GM21515 (cell line): ENCODE results near the gene SEL1L2.

Source experiments
- ATAC-seq: cut with Tn5 transposase; IDR thresholded peaks from one replicate; pipeline ENCODE4 v1.9.1; 2021; ENCODE audit not compliant: unreplicated experiment

Gene SEL1L2

DNA sequence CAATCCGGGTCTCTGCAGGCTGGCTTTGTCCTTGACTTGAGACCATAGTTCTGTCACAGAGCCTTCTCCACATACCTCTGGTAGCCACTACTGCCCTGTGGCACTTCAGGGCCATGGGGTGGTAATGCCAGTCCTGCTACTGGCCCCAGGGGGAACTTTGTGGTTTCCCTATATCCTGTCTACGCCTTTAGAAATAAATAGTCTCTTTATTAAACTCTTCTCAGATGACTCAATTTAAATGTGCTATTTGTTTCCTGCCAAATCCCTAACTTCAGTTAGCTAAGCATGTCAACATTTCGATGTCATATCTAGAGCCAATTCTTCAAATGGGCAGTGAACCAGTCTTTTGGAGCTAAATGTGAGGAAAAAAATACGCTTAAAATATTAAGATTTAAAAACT is 60.1 kb downstream of the SEL1L2 start:
- no peak for ATAC-seq

DNA sequence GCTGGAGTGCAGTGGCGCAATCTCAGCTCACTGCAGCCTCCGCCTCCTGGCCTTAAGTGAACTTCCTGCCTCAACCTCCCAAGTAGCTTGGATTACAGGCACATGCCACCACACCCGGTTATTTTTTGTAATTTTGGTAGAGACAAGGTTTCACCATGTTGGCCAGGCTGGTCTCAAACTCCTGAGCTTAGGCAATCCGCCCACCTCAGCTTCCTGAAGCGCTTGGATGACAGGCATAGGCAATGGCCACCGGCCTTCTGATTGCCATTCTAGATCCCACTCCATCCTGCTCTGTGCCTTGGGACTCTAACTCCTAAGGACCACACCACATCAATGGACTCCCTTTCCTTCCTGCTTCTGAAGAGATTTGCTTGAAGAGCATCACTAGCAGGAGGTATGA is 60.6 kb downstream of the SEL1L2 start:
- no peak for ATAC-seq

DNA sequence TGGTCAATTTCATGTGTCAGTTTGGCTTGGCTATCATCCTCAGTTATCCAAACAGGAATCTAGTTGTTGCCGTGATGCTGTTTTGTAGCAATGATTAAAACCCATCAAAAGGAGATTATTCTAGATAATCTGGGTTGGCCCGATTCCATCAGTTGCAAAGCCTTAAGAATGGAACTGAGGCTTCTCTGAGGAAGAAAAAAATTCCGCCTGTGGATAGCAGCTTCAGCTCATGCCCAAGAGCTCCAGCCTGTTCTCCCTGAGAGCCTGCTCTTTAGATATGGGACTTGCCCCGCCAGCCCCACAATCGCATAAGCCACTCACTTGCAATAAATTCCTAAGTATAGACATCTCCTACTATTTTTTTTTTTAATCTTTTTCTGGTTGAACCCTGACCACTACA is 61.5 kb downstream of the SEL1L2 start:
- no peak for ATAC-seq

DNA sequence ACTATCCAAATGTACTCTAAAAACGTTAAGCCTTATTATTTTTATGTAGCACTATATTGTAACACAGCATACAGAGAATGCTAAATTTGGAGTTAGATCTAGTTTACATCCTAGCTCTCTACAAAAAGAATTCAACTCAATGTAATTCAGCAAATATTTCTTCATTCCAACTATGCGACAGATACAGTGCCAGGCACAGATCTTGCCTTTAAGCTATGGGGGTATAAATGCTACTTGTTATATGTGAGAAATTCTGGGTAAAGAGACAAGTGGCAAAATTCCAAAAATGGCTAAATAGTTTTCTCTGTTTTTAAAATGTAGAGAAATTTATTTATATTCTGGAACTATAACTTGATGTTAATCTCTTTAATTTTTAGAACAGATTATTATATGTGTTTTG is 63.2 kb downstream of the SEL1L2 start:
- ATAC-seq, result no peak

DNA sequence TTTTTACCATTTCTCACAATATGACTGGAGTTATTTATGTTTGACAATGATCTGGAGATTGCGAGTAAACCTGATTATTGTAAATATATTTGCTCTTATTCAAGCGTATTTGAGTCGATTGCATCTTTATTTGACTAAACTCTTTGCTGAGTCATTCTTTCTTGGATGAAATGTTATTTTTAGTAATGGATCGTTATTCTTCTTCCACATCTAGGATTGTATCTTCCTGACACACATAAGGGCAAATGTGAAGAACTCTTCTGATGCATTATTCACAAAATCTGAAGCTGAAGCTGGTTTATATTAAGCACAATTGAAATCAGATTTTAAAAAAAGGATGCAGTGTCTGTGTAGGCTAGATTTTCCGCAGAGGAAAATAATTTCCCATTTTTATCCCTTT is 68.2 kb downstream of the SEL1L2 start:
- ATAC-seq, result no peak

DNA sequence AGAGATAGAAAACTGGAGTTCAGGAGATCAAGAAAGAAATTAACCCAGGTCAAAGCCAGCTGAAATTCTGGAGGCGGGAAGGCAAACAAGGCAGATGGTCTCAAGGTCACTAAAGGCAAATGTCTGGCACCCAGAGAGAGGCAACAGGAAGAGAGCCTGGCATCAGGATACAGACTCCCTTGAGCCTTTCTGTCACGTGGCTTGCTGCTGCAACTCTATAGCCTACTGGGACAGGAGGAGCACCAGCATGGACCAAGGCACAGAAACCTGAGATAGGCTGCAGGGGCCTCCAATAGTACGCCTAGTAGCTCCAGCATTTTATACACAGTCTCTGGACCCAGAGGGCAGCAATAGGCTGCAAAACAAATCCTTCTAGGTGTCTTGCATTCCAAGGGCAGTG is 75.1 kb downstream of the SEL1L2 start:
- ATAC-seq, result no peak

DNA sequence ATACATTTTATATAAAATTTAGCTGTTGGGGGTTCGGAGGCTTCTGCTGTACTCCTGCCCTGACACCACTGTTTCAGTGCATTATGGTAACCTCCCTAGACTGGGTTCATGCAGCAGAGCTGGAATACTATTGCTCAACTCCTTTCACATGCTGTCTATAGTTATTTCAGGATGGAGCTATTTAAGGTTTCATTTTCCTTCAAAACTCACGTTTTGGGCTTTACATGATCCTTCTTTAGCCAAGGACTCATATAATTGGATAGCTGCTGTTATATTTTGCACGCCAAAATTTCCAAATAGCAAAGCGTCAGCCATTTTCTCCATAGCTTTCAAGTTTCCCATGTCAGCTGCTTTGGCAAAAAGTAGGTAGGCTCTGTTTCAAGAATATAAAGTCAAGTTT is 76.8 kb downstream of the SEL1L2 start:
- no peak for ATAC-seq

DNA sequence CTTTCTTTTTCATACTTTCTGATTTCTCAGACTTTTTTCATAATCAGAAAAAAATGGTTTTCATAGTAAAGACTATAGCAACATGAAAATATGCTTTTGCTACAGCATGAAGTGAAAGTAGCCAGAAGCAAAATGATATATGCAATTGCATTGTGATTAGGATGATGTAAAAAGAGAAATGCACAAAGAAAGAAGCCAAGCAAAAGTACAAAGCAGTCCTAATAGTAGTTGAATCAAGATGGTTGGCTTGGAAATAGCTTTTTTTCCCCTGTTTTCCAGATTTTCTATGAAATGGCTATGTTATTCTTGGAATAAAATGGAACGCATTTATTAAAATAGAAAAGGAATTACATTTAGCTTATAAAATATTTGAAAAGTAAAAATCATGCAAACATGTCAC is 77.3 kb downstream of the SEL1L2 start:
- no peak for ATAC-seq

DNA sequence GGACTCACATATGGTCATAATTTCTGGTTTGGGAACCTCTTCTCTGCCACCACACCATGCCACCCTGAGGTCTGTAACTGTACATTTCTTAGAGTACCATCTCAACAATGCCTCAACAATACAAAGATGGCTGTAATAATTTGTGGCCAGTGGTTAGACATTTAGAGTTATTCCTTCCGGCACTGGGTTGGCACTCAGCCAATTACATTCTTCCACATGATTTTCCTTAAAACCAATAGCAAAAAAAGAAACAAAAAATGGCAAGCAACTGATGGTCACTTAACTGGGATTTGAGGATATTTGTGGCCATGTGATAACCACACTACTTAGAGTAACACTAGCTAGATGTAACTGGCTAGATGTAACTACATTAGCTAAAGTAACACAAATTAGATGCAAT is 79.9 kb downstream of the SEL1L2 start:
- no peak for ATAC-seq

DNA sequence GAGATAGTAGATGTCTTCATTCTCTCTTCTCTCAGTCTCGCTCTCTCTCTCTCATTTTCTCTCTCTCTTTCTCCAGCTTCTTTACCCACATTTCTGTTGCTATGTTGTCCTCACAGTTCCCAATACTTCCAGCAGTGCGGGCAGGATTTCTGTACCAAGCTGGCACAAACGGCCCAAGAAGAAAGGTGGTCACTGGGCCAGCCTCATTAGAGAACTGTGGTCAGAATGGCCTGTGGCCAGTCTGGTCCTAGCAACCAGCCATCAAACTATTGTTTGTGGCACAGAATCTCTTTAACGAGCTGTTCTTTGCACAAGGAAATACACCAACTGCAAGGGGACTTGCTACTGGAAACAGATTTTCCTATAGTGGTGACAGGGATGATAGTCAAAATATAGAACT is 81.3 kb downstream of the SEL1L2 start:
- no peak for ATAC-seq

DNA sequence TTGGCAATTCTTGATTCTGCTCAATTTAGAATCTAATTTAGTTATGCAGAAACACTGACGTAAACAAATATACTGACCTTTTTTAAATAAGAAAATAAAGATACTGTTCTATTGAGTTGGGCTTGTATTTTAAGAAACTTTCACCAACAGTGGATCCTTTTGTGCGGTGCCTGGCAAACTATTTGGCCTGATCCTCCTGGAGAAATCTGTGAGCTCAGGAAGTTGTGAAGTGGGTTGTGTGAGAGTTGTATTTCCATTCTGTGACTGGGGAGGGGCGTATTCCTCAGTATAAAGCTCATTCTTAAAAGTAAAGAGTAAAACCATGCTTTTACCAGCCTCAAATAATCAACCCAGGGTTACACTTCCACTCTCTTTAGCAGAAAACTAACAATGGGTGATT is 85.6 kb downstream of the SEL1L2 start:
- ATAC-seq, result no peak

DNA sequence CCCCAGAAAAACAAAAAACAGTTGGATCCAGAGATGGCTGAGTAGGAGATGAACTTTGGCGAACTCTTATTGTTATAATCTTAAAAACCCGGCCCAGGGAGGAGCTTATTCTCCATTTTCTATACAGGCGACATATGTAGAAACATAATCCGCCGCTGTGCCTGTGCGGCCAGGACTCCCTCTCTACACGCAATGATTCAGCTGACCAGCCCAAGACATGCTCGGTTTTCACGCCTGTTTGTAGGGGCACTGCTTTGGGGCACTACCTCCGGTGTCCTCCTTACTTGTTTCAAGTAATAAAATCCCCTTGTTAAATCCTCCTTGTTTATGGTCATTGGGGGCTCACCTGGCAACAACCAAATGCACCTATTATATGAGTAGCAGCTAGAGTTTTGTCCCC is 89.9 kb downstream of the SEL1L2 start:
- ATAC-seq, result no peak

DNA sequence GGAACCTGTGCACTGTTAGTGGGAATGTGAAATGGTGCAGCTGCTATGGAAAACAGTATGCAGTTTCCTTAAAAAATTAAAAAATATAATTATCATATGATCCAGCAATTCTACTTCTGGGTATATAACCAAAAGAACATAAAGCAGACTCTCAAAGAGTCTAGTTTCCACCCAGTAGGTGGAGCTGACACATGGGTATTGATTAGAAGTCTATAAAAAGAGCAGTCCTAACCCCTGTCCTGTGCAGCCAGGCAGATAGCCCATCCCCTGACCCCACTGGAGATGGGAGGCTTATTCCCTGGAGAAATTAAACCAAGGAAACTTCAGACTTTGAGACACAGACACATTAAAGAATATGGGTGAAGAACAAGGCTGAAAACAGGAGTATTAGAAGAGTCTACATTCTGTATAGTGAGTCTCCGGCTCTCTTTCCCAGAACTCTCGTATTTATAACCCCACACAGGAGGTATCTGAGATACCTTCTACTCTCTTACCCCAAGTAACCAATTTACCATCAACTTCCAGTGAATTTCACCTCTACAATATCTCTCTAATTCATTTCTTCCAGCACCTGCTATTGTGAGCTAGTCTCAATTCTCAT is 92.3 kb downstream of the SEL1L2 start:
- ATAC-seq, result no peak

DNA sequence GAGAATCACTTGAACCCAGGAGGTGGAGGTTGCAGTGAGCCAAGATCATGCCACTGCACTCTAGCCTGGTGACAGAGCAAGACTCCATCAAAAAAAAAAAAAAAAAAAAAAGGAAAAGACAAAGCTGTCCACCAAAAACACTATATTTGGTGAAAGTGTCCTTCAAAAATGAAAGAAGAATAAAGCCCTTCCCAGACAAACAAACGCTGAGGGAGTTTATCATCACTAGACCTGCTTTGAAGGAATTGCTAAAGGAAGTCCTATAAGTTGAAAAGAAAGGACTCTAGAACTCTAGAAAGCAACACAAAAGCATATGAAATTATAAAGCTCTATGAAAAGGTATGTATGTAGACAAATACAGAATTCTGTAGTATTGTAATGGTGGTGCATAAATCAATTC is 98.8 kb downstream of the SEL1L2 start:
- no peak for ATAC-seq

DNA sequence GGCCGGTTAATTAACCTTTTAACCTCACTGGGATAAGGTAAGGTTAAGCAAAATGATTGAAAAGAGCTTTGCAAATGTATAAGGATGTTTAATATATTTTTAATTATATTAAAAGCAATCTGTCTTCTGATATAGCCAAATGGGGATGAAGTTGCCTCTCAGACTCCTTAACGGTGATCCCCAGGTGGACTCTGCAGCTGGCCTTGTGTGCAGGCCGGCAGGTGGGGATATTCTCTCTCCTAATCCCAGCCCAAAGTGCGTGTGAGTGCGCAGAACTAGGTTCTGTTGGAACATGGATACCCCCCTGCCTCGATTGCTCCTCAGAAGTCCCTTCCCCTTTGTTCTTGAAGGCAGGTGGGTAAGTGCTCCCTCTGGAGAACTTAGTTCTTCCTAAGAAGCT is 105.6 kb downstream of the SEL1L2 start:
- ATAC-seq, result no peak

DNA sequence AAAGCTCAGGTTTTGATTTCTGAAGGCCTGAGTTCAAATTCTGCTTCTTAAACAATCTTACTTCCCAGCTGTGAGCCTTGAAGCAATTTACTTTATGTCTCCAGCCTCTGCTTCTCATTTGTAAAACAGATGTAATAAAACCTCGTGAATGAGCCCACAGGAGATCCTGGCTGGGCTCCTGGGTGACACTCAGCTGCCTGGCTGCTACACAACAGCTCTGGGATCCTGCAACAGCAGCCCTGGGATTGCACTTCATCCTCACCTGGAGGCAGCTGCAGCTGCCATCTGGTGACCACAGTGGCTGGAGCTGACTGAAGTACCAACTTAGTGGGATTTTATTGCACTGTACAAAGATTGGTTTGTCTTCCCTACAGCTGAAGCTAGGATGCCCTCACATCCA is 107.0 kb downstream of the SEL1L2 start:
- ATAC-seq, result no peak

DNA sequence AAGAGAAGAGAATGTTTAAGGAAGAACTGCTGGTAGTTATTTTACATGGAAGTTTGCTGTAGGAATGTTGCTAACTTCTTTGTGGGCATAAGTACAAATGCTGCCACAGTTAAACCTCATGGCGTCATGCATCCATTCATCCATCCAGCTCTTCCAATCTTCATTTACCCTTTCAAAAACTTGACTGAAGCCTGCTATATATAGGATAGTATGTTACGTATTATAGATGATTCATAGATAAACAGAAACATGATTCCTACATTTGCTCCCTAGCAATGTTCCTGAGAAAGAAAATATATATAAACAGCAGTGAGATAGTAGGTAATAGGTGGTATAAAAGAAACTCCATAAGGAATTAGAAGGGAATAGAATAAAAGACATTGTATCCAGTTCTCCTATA is 111.8 kb downstream of the SEL1L2 start:
- ATAC-seq, result no peak

DNA sequence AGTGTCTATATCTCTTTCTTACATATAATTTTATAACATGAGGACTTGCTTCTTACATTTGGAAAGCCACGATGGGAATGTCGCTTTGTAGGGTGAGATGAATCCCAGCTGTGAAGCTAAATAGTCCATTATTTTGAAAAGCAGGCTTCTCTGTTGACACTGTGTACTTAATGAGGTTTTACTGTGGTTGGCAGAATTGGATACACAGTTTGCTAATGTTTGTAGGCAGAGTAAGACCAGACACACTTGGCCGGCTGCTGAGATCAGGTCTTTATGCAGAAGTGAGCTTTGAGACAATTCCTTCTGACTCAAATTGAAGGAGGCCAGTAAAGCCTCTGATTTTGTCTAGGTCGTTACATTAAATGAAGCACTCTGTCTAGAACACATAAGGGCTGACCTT is 112.6 kb downstream of the SEL1L2 start:
- ATAC-seq, result no peak

DNA sequence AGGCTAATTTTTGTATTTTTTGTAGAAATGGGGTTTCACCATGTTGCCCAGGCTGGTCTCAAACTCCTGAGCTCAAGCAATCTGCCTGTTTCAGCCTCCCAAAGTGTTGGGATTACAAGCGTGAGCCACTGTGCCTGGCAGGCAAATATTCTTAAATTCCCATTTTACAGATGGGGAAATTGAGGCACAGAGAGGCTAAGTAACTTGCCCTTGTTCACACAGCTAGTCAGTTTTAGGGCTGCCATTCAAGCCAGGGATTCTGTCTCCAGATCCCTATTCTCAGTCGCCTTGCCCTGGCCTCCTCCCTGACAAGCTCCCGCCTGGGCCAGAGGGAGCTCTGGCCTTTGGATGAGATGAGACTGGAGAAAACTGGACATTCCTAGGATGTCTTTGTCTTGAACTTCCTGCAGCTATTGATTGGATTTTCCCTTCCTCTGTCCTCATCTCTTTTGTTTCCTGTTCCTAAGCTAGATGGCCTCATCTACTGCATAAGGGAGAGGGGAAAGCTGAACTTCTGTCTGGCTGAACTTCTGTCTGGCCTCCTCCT is 115.1 kb downstream of the SEL1L2 start:
- no peak for ATAC-seq

DNA sequence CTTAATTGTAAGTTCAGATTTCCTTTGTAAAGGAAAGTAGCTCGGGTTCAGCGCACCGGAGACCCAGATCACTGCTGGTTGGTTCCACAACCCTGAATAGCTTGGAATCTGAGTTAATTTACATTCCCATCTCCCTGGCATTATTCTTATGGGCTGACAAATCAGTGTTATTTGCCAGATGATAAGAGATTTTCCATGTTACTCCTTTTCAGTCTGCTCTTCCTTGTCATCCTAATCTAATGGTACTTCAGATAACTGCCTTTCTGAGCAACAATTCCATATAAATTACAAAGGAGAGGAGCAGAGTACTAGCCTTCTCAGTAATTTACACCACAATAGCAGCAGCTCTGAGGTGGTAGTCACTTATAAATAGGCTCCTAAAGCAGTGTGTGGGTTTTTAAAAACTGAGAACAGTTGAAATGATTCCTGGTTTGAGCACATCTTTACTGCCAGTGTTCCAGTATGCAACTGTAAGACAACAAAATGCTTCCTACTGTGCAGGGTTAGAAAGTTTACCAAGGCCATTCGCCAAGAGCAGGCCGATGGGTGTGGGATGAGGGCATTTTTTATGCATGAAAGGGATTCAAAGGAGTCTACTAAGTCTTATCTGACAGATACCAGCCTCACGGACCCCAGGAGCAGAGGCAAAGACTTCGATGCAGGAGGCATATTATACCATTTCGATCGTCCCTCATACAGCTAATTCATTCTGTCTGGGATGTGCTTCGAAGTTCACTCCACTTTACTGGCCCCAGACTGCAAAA is 115.8 kb downstream of the SEL1L2 start:
- ATAC-seq, result no peak

DNA sequence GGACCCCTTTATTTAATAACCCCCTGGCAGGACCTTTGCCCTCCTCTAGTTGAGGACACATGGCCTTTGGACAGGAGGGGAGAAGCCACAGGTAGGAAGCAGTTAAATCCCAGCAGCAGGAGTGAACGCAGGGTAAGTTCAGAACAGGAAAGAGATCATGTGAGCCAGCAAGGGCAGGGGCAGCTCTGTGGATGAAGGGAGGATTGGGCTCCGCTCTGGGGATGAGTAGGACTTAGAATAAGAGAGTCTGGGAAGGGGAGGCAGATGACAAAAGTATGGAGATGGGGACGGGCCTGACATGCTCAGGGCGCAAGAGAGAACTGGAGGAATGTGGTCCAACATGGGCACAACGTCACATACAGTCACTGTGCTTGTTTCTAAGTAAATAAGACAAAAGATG is 116.6 kb downstream of the SEL1L2 start:
- ATAC-seq, result no peak

DNA sequence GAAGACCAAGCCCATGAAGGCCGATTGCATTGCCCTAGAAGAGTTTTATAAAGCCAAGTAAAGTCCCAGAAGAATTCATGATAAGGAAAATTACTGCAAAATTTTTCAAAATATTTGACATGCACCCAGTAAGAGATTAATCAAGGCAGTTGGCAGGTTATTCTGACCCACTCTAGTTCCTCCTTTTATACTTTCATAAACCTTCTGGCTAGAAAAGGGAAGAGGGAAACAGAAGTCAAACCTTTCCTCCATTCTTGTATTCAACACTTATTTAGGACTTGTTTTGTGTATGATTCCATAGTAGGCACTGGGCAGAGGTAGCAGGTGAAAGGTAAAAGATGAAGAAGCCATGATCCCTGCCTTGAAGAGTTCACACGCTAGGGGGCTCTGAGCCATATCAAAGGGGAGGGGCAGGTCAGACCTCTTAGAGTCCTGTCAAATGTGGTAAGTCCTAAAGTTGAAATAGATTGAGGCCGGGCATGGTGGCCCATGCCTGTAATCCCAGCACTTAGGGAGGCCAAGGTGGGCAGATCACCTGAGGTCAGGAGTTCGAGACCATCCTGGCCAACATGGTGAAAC is 120.2 kb downstream of the SEL1L2 start:
- no peak for ATAC-seq
